HG03521 (cell line): Measurements from ENCODE around the gene NDUFA12.

Experiments used
- ATAC-seq: cut with Tn5 transposase; IDR thresholded peaks from one replicate; pipeline ENCODE4 v1.9.1; 2021; ENCODE audit warnings: mild to moderate bottlenecking, moderate library complexity; ENCODE audit not compliant: unreplicated experiment

The NDUFA12 gene

GRCh38 chr12:94942663-94943062 lies 60.8 kb downstream of the NDUFA12 start:
- no peak for ATAC-seq

GRCh38 chr12:94941440-94941862 lies 62.0 kb downstream of the NDUFA12 start:
- no peak for ATAC-seq

GRCh38 chr12:94940771-94941170 lies 62.7 kb downstream of the NDUFA12 start:
- ATAC-seq: no peak

GRCh38 chr12:94938583-94938982 lies 64.9 kb downstream of the NDUFA12 start:
- ATAC-seq: no peak

GRCh38 chr12:94930772-94931171 lies 72.7 kb downstream of the NDUFA12 start:
- no peak for ATAC-seq

GRCh38 chr12:94930216-94930654 lies 73.3 kb downstream of the NDUFA12 start:
- ATAC-seq: no peak

GRCh38 chr12:94929780-94930179 lies 73.7 kb downstream of the NDUFA12 start:
- no peak for ATAC-seq

- no peak for ATAC-seq
Measured at GRCh38 chr12:94925729-94926128, 77.8 kb downstream of the NDUFA12 start.

- no peak for ATAC-seq
Measured at GRCh38 chr12:94925206-94925605, 78.3 kb downstream of the NDUFA12 start.

- ATAC-seq: no peak
Measured at GRCh38 chr12:94922561-94922960, 80.9 kb downstream of the NDUFA12 start.
